HCT116 (cell line): Measurements from ENCODE around the gene VPS4B. TPM values are rescaled to one million over a fixed set of nuclear protein-coding genes. Genes with fewer than 3 reads are reported as not detected.

ENCODE experiments used
- ATAC-seq: fragments of 200-7000 bp; cut with Tn5 transposase; 2 replicates; pipeline ENCODE4 v1.9.1; 2020; ENCODE audit warnings: mild to moderate bottlenecking, moderate library complexity
- BruUV-seq: library from RNA; stranded (reverse); fragments of 400-500 nt; replicated peaks from 2 replicates; lab custom pipeline; 2021; lab: Mats Ljungman, UMichigan
- CTCF ChIA-PET: fragments of 300-600 bp; sonication (Branson Sonifier 250); formaldehyde crosslinking; loops from one replicate; lab custom pipeline; 2021; ENCODE audit warnings: antibody characterized with exemption; lab: Charles Lee
- POLR2A ChIA-PET: fragments of 300-600, 350-600 bp; sonication (Branson Sonifier 250); formaldehyde crosslinking; loops from one replicate; lab custom pipeline; 2021; ENCODE audit warnings: antibody characterized with exemption; lab: Charles Lee
- RAD21 ChIA-PET, 2 experiments: fragments of 300-600 bp; sonication (Branson Sonifier 250); formaldehyde crosslinking; loops; one replicate each; lab custom pipeline; 2023; ENCODE audit warnings: low total read pairs in 2 of 2; ENCODE audit not compliant: uncharacterized antibody in 2 of 2, unreplicated experiment in 2 of 2, low non-redundant PET in 1 of 2; lab: Charles Lee
- DNase-seq: peaks from one replicate; pipeline ENCODE4 v3.0.0-alpha.2; 2010; ENCODE audit warnings: low read depth, low spot score
- H2AFZ ChIP-seq: fragments of 200-600 bp; shearing (Covaris generic), sonication (generic); 2 replicates; pipeline ENCODE4 v1.6.1; 2017; ENCODE audit warnings: low read depth, mixed run types, mixed read lengths, antibody characterized with exemption, low read length; ENCODE audit not compliant: poor library complexity, severe bottlenecking
- H3K27ac ChIP-seq: 2 replicates; pipeline ENCODE4 v1.5.1; 2012; ENCODE audit warnings: low read depth, low read length
- H3K27me3 ChIP-seq: fragments of 200-600 bp; sonication (generic); 2 replicates; pipeline ENCODE4 v1.6.1; 2016; ENCODE audit warnings: mixed run types, low read length, mixed read lengths; ENCODE audit not compliant: insufficient read depth
- H3K36me3 ChIP-seq, 2 experiments: fragments of 200-500 bp in 1 of 2; fragments of 200-600 bp in 1 of 2; sonication (Bioruptor generic) in 1 of 2; sonication (generic) in 1 of 2; 2 replicates each; pipeline versions ENCODE4 v1.5.1 to v1.6.1; 2014 to 2016; ENCODE audit warnings: low read length in 2 of 2, inconsistent platforms in 1 of 2, mixed read lengths in 1 of 2, mixed run types in 1 of 2; ENCODE audit not compliant: insufficient read depth in 2 of 2, control insufficient read depth in 1 of 2
- H3K4me1 ChIP-seq, 2 experiments: fragments of 200-600 bp in 1 of 2; sonication (generic) in 1 of 2; 2 replicates each; pipeline versions ENCODE4 v1.5.1 to v1.6.1; 2012 to 2017; ENCODE audit warnings: low read length in 2 of 2, inconsistent platforms in 1 of 2, mild to moderate bottlenecking in 1 of 2, mixed read lengths in 1 of 2, mixed run types in 1 of 2, moderate library complexity in 1 of 2; ENCODE audit not compliant: insufficient read depth in 2 of 2, control insufficient read depth in 1 of 2
- H3K4me2 ChIP-seq: fragments of 200-600 bp; sonication (generic); 2 replicates; pipeline ENCODE4 v1.6.1; 2017; ENCODE audit warnings: mixed run types, low read length, mixed read lengths
- H3K4me3 ChIP-seq, 2 experiments: fragments of 200-600 bp in 1 of 2; sonication (generic) in 1 of 2; replicated peaks in 1 of 2; 2 replicates each; pipeline ENCODE4 v1.5.1; 2011 to 2016; ENCODE audit warnings: low read length in 2 of 2, control low read depth in 1 of 2, low read depth in 1 of 2, mild to moderate bottlenecking in 1 of 2, mixed read lengths in 1 of 2, mixed run types in 1 of 2
- H3K79me2 ChIP-seq: fragments of 200-600 bp; sonication (generic); 2 replicates; pipeline ENCODE4 v1.6.1; 2017; ENCODE audit warnings: mild to moderate bottlenecking, mixed run types, low read length, moderate library complexity, mixed read lengths; ENCODE audit not compliant: insufficient read depth
- H3K9ac ChIP-seq: fragments of 200-600 bp; sonication (generic); 2 replicates; pipeline ENCODE4 v1.6.1; 2016; ENCODE audit warnings: low read length, mixed read lengths
- H3K9me2 ChIP-seq: fragments of 200-600 bp; sonication (generic), shearing (Covaris generic); 2 replicates; pipeline ENCODE4 v1.6.1; 2017; ENCODE audit warnings: mixed run types, mild to moderate bottlenecking, moderate library complexity; ENCODE audit not compliant: insufficient read depth
- H3K9me3 ChIP-seq, 2 experiments: fragments of 200-500 bp in 1 of 2; fragments of 200-600 bp in 1 of 2; sonication (Bioruptor generic) in 1 of 2; sonication (generic) in 1 of 2; 2 replicates each; pipeline ENCODE4 v1.6.1; 2014 to 2017; ENCODE audit warnings: low read length in 2 of 2, mixed read lengths in 2 of 2, inconsistent platforms in 1 of 2, low read depth in 1 of 2, mild to moderate bottlenecking in 1 of 2, mixed run types in 1 of 2, moderate library complexity in 1 of 2; ENCODE audit not compliant: control insufficient read depth in 1 of 2, insufficient read depth in 1 of 2
- H4K20me1 ChIP-seq: fragments of 200-600 bp; sonication (generic), shearing (Covaris generic); 2 replicates; pipeline ENCODE4 v1.6.1; 2017; ENCODE audit warnings: mixed run types, mild to moderate bottlenecking, moderate library complexity; ENCODE audit not compliant: insufficient read depth
- ATF3 ChIP-seq: IDR thresholded peaks from 2 replicates; pipeline ENCODE4 v1.6.1; 2012
- CBX3 ChIP-seq: IDR thresholded peaks from 2 replicates; pipeline ENCODE4 v1.6.1; 2012; ENCODE audit warnings: low read depth
- CEBPB ChIP-seq: IDR thresholded peaks from 2 replicates; pipeline ENCODE4 v1.6.1; 2012; ENCODE audit warnings: low read depth
- CTCF ChIP-seq, 3 experiments: fragments of 200-600 bp in 1 of 3; sonication (generic) in 1 of 3; IDR thresholded peaks in 2 of 3; conservative IDR thresholded peaks in 1 of 3; 2 replicates each; pipeline ENCODE4 v1.5.1; 2012 to 2017; ENCODE audit warnings: low read depth in 2 of 3, low read length in 2 of 3, antibody characterized with exemption in 1 of 3, borderline replicate concordance in 1 of 3, control low read depth in 1 of 3, mild to moderate bottlenecking in 1 of 3, mixed read lengths in 1 of 3, mixed run types in 1 of 3, moderate library complexity in 1 of 3; ENCODE audit not compliant: insufficient read depth in 1 of 3
- EGR1 ChIP-seq: IDR thresholded peaks from 2 replicates; pipeline ENCODE4 v1.6.1; 2012; ENCODE audit warnings: low read depth
- ELF1 ChIP-seq: IDR thresholded peaks from 2 replicates; pipeline ENCODE4 v1.6.1; 2012; ENCODE audit warnings: low read depth, borderline replicate concordance
- EZH2 ChIP-seq: fragments of 200-600 bp; sonication (generic); IDR thresholded peaks from 2 replicates; pipeline ENCODE4 v1.6.1; 2017; ENCODE audit warnings: antibody characterized with exemption, mixed run types
- EZH2phosphoT487 ChIP-seq: fragments of 200-600 bp; IDR thresholded peaks from 2 replicates; pipeline ENCODE4 v1.6.1; 2018; ENCODE audit warnings: antibody characterized with exemption, borderline replicate concordance
- FOSL1 ChIP-seq: IDR thresholded peaks from 2 replicates; pipeline ENCODE4 v1.6.1; 2012; ENCODE audit warnings: low read depth
- JUND ChIP-seq: IDR thresholded peaks from 2 replicates; pipeline ENCODE4 v1.6.1; 2012
- MAX ChIP-seq: IDR thresholded peaks from 2 replicates; pipeline ENCODE4 v1.6.1; 2012
- POLR2A ChIP-seq: IDR thresholded peaks from 2 replicates; pipeline ENCODE4 v1.7.0; 2011; ENCODE audit warnings: borderline replicate concordance; ENCODE audit not compliant: insufficient read depth, insufficient read length; ENCODE audit errors: extremely low read depth
- POLR2AphosphoS5 ChIP-seq: IDR thresholded peaks from 2 replicates; pipeline ENCODE4 v1.6.1; 2011; ENCODE audit warnings: mild to moderate bottlenecking, low read depth, low read length, moderate library complexity
- REST ChIP-seq: IDR thresholded peaks from 2 replicates; pipeline ENCODE4 v1.6.1; 2012; ENCODE audit warnings: low read depth
- SP1 ChIP-seq: IDR thresholded peaks from 2 replicates; pipeline ENCODE4 v1.6.1; 2012; ENCODE audit warnings: low read depth
- SRF ChIP-seq: IDR thresholded peaks from 2 replicates; pipeline ENCODE4 v1.6.1; 2012; ENCODE audit warnings: low read depth
- TCF7L2 ChIP-seq: IDR thresholded peaks from 2 replicates; pipeline ENCODE4 v1.7.0; 2011; ENCODE audit warnings: borderline replicate concordance, inconsistent platforms; ENCODE audit not compliant: insufficient read depth, insufficient read length; ENCODE audit errors: extremely low read depth
- ZFX ChIP-seq: fragments of 450-650 bp; IDR thresholded peaks from 2 replicates; pipeline ENCODE4 v1.6.1; 2017
- ZNF274 ChIP-seq: fragments of 200-500 bp; sonication (Bioruptor generic); IDR thresholded peaks from 2 replicates; pipeline ENCODE4 v1.6.1; 2014; ENCODE audit warnings: mild to moderate bottlenecking, low read depth, low read length, inconsistent platforms
- intact Hi-C: fragments of 100-400 bp; cut with micrococcal nuclease; formaldehyde crosslinking; loops from 2 replicates; pipeline ENCODE4 v1.10.0; 2022
- total RNA-seq: library from RNA; stranded (reverse); gene quantifications from one replicate; pipeline ENCODE4 v1.2.1, GENCODE V29; 2021; ENCODE audit not compliant: unreplicated experiment

Gene VPS4B
- total RNA-seq, 1 experiment from 2014 or later = 68.3 TPM

GRCh38 chr18:63395503-63395902 lies 26.8 kb downstream of the VPS4B start:
- CTCF ChIA-PET = no interaction called here
- Histone ChIP-seq H3K9me2 (no peaks in the 10 kb centered on the region), H3K4me3 (no peak overlapping the region), H3K79me2 (no peaks in the 10 kb centered on the region), H3K27me3 (no peaks in the 10 kb centered on the region), H3K9ac (no peak overlapping the region), H4K20me1 (no peaks in the 10 kb centered on the region), H3K36me3 (peaks cover 8 to 39% of the 10 kb centered on the region in 2 experiments), H3K9me3 (no peaks in the 10 kb centered on the region), H3K4me2 (no peak overlapping the region), H3K4me1 (no peaks in the 10 kb centered on the region), H3K27ac (no peak overlapping the region), H2AFZ (no peak overlapping the region)
- RAD21 ChIA-PET = no interaction called here
- DNase-seq = no peak
- POLR2A ChIA-PET = no interaction called here
- no TSS peak for BruUV-seq
- intact Hi-C loops = no loop called here
- no peak for ATAC-seq
- no peak for TF ChIP-seq ELF1
- no peak for TF ChIP-seq POLR2A
- TF ChIP-seq CBX3 = no peak
- no peak for TF ChIP-seq TCF7L2
- TF ChIP-seq ATF3 = no peak
- no peak for TF ChIP-seq SRF
- no peak for TF ChIP-seq REST
- TF ChIP-seq CEBPB = no peak
- no peak for TF ChIP-seq ZFX
- TF ChIP-seq FOSL1 = no peak
- TF ChIP-seq JUND = no peak
- TF ChIP-seq MAX = no peak
- no peak for TF ChIP-seq EZH2phosphoT487
- TF ChIP-seq SP1 = no peak
- no peak for TF ChIP-seq ZNF274
- no peak for TF ChIP-seq POLR2AphosphoS5
- no peak for TF ChIP-seq EGR1
- TF ChIP-seq EZH2 = no peak
- no peak for TF ChIP-seq CTCF (IDR thresholded peaks at IDR 0.05 in 2 of 3, conservative IDR thresholded peaks at IDR 0.05 in 1 of 3; ENCODE audit: borderline replicate concordance in 1 of 3, insufficient read depth in 1 of 3, low read depth in 2 of 3, low read length in 2 of 3)
